Stimulated activated CD4-positive, alpha-beta T cell treated with anti-CD3 and anti-CD28 coated beads, Interleukin-4, amount 100 ng/mL, for 48 hours (primary cell): ENCODE measurements around the gene SFT2D3.

Experiments
- DNase-seq, 2 donors: peaks; one replicate each; pipeline ENCODE4 v3.0.0-alpha.2; 2020; ENCODE audit warnings: low read depth in 2 of 2

The SFT2D3 gene

GRCh38 chr2:127701193-127701650 is at the start of gene SFT2D3:
Gene SFT2D3, plus strand, starts transcription at chr2:127701497. Its CDS starts 32 bp downstream, at chr2:127701529.
- peak; percentile 81 to 88 for DNase-seq

- no peak for DNase-seq
These were observed 49.2 kb upstream of the SFT2D3 start for GRCh38 chr2:127651971-127652550.

- no peak for DNase-seq
These were observed 48.4 kb upstream of the SFT2D3 start for GRCh38 chr2:127652786-127653357.

GRCh38 chr2:127653421-127654083 is 47.7 kb upstream of the SFT2D3 start:
- no peak for DNase-seq

GRCh38 chr2:127654084-127654837 is 47.0 kb upstream of the SFT2D3 start:
- no peak for DNase-seq

GRCh38 chr2:127654838-127655175 is 46.5 kb upstream of the SFT2D3 start:
- DNase-seq = no peak

GRCh38 chr2:127655209-127656073 is 45.9 kb upstream of the SFT2D3 start:
- DNase-seq = no peak

GRCh38 chr2:127656569-127657231 is 44.6 kb upstream of the SFT2D3 start:
- DNase-seq = no peak

GRCh38 chr2:127657232-127657595 is 44.1 kb upstream of the SFT2D3 start:
- no peak for DNase-seq

GRCh38 chr2:127658146-127658545 is 43.2 kb upstream of the SFT2D3 start:
- DNase-seq = no peak

GRCh38 chr2:127658641-127659407 is 42.5 kb upstream of the SFT2D3 start:
- DNase-seq = no peak

GRCh38 chr2:127659408-127660290 is 41.6 kb upstream of the SFT2D3 start:
- no peak for DNase-seq

- DNase-seq = no peak
These were observed 41.1 kb upstream of the SFT2D3 start for GRCh38 chr2:127660291-127660578.

- DNase-seq = no peak
These were observed 40.1 kb upstream of the SFT2D3 start for GRCh38 chr2:127661072-127661649.

GRCh38 chr2:127661949-127662510 is 39.3 kb upstream of the SFT2D3 start:
- no peak for DNase-seq

- DNase-seq = no peak
These were observed 38.2 kb upstream of the SFT2D3 start for GRCh38 chr2:127662937-127663565.

- DNase-seq = no peak
These were observed 37.7 kb upstream of the SFT2D3 start for GRCh38 chr2:127663566-127664064.
